MM.1S (cell line): ENCODE data around the gene LRRIQ4.

Source experiments
- DNase-seq: peaks from one replicate; pipeline ENCODE4 v3.0.0-alpha.2; 2015
- H2AFZ ChIP-seq: fragments of 300-600 bp; sonication (generic); 2 replicates; pipeline ENCODE4 v1.6.0; 2016; ENCODE audit warnings: antibody characterized with exemption, low read length
- H3F3A ChIP-seq: fragments of 300-600 bp; sonication (generic); 2 replicates; pipeline ENCODE4 v1.6.1; 2016; ENCODE audit warnings: mild to moderate bottlenecking, antibody characterized with exemption, low read length, moderate library complexity, mixed read lengths; ENCODE audit not compliant: insufficient read depth
- H3K27ac ChIP-seq: fragments of 300-600 bp; sonication (generic); 2 replicates; pipeline ENCODE4 v1.5.1; 2016; ENCODE audit warnings: mild to moderate bottlenecking, low read length
- H3K27me3 ChIP-seq: fragments of 300-600 bp; sonication (generic); replicated peaks from 2 replicates; pipeline ENCODE4 v1.6.0; 2016; ENCODE audit warnings: low read length; ENCODE audit not compliant: insufficient read depth
- H3K36me3 ChIP-seq: fragments of 300-600 bp; sonication (generic); replicated peaks from 2 replicates; pipeline ENCODE4 v1.6.1; 2016; ENCODE audit warnings: mild to moderate bottlenecking, low read length, mixed read lengths; ENCODE audit not compliant: insufficient read depth
- H3K4me1 ChIP-seq: fragments of 300-600 bp; sonication (generic); 2 replicates; pipeline ENCODE4 v1.6.1; 2016; ENCODE audit warnings: low read length, mixed read lengths
- H3K4me2 ChIP-seq: fragments of 300-600 bp; sonication (generic); 2 replicates; pipeline ENCODE4 v1.6.0; 2016; ENCODE audit warnings: low read depth, low read length
- H3K4me3 ChIP-seq: fragments of 300-600 bp; sonication (generic); 2 replicates; pipeline ENCODE4 v1.5.1; 2016; ENCODE audit warnings: low read length, mixed read lengths
- H3K79me2 ChIP-seq: fragments of 300-600 bp; sonication (generic); 2 replicates; pipeline ENCODE4 v1.6.1; 2016; ENCODE audit warnings: mixed run types, low read length, mixed read lengths
- H3K9ac ChIP-seq: fragments of 300-600 bp; sonication (generic); 2 replicates; pipeline ENCODE4 v1.6.1; 2016; ENCODE audit warnings: low read length, mixed read lengths
- H3K9me2 ChIP-seq: fragments of 300-600 bp; sonication (generic); replicated peaks from 2 replicates; pipeline ENCODE4 v1.6.1; 2016; ENCODE audit warnings: mild to moderate bottlenecking, low read length, mixed read lengths; ENCODE audit not compliant: insufficient read depth
- H3K9me3 ChIP-seq: fragments of 300-600 bp; sonication (generic); replicated peaks from 2 replicates; pipeline ENCODE4 v1.6.1; 2016; ENCODE audit warnings: mild to moderate bottlenecking, low read length, mixed read lengths; ENCODE audit not compliant: insufficient read depth
- H4K20me1 ChIP-seq: fragments of 300-600 bp; sonication (generic); 2 replicates; pipeline ENCODE4 v1.6.1; 2016; ENCODE audit warnings: mild to moderate bottlenecking, low read length, moderate library complexity, mixed read lengths; ENCODE audit not compliant: insufficient read depth
- EZH2 ChIP-seq: fragments of 300-600 bp; sonication (generic); optimal IDR thresholded peaks from 2 replicates; pipeline ENCODE3; 2017; ENCODE audit warnings: low read depth, mild to moderate bottlenecking, antibody characterized with exemption, low read length, mixed read lengths
- EZH2phosphoT487 ChIP-seq: fragments of 300-600 bp; sonication (generic); IDR thresholded peaks from 2 replicates; pipeline ENCODE4 v1.6.1; 2018; ENCODE audit warnings: antibody characterized with exemption, low read length
- TF ChIP-seq, protein P1 (sequence below): fragments of 300-600 bp; sonication (generic); IDR thresholded peaks from 2 replicates; pipeline ENCODE4 v1.5.1; 2016; ENCODE audit warnings: antibody characterized with exemption, low read length, mixed read lengths

The LRRIQ4 gene

DNA sequence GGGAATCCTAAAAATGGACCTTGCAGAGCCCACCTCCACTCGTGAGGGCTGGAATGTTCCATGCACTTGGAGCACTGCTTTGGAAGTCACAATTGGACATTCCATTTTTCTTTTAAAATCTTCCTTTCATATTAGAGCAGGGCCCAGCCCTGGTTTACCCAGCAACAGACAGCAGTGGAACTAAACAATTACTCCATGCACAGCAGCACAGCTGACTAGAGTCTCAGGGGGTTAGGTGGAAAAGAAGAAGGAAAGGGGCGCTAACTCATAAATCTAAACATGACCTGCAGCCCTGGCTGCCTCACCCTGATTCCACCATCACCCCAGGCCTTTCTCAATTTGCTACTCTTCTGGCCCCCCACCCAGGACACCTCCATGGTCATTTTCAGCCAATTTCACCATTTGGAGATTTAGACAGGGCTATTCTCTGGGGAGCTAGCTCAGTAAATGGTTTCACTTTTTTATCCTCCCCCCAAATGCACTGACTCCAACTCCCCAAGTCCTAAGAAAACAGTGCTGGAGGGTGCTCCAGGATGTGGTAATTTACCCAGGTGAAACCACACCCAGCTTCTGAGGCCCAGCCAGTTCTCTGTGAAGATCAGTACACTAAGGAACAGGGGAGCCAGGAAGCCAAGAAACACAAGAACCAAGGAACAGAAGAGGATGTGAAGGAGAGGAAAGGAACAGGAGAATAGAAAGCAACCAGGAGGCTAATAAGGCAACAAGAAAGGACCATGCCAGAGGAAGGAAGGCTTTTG lies 58.6 kb downstream of the LRRIQ4 start:
- H3K9me2 ChIP-seq: no peaks in the 10 kb centered on the region
- no peak overlapping the region for H3K4me3 ChIP-seq
- no peak overlapping the region for H3K9ac ChIP-seq
- H3K4me1 ChIP-seq: 0 out of 2 replicates have a peak, but pooled peaks cover 3% of the 10 kb centered on the region
- H3K36me3 ChIP-seq: no peaks in the 10 kb centered on the region
- peak; percentile 25 for DNase-seq
- H3K9me3 ChIP-seq: no peaks in the 10 kb centered on the region
- H3K27ac ChIP-seq: no peak overlapping the region
- no peaks in the 10 kb centered on the region for H3K79me2 ChIP-seq
- H3F3A ChIP-seq: no peaks in the 10 kb centered on the region
- H3K4me2 ChIP-seq: no peak overlapping the region
- TF ChIP-seq EZH2 (no peak), EZH2phosphoT487 (no peak)
- TF ChIP-seq, protein P1, sequence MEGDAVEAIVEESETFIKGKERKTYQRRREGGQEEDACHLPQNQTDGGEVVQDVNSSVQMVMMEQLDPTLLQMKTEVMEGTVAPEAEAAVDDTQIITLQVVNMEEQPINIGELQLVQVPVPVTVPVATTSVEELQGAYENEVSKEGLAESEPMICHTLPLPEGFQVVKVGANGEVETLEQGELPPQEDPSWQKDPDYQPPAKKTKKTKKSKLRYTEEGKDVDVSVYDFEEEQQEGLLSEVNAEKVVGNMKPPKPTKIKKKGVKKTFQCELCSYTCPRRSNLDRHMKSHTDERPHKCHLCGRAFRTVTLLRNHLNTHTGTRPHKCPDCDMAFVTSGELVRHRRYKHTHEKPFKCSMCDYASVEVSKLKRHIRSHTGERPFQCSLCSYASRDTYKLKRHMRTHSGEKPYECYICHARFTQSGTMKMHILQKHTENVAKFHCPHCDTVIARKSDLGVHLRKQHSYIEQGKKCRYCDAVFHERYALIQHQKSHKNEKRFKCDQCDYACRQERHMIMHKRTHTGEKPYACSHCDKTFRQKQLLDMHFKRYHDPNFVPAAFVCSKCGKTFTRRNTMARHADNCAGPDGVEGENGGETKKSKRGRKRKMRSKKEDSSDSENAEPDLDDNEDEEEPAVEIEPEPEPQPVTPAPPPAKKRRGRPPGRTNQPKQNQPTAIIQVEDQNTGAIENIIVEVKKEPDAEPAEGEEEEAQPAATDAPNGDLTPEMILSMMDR: no peak
- H3K27me3 ChIP-seq: no peaks in the 10 kb centered on the region
- no peaks in the 10 kb centered on the region for H4K20me1 ChIP-seq
- H2AFZ ChIP-seq: no peak overlapping the region

DNA sequence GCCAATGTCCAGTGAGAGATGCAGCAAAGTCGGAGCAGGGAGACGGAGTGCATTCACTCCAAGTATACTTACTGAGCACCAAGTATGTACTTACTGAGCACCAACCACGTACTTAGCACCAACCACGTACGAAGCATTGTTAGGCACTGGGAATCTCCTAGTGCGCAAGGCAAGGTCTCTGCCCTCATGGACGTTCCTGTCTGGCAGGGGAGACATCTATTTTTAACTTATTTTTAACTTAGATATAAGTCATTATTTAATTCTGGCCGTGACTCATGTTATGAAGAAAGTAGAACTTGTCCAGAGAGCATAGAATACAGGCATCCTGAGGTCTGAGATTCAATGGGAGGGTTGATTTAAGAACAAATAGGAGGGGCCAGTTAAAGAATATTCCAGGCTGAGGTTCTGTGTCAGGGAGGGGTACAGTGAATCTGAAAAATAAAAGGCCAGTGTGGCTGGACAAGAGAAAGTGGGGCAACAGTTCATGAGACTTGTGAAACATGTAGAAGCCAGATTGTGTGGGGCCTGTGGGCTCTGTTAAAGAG lies 66.4 kb downstream of the LRRIQ4 start:
- Histone ChIP-seq H3K9me3 (no peaks in the 10 kb centered on the region), H3F3A (no peaks in the 10 kb centered on the region), H3K4me1 (no peaks in the 10 kb centered on the region), H3K79me2 (no peaks in the 10 kb centered on the region), H4K20me1 (no peaks in the 10 kb centered on the region), H3K9ac (no peak overlapping the region), H2AFZ (no peak overlapping the region), H3K4me2 (no peak overlapping the region), H3K27me3 (no peaks in the 10 kb centered on the region), H3K36me3 (no peaks in the 10 kb centered on the region), H3K9me2 (no peaks in the 10 kb centered on the region), H3K27ac (no peak overlapping the region), H3K4me3 (no peak overlapping the region)
- TF ChIP-seq, protein P1: no peak
- TF ChIP-seq EZH2 (no peak), EZH2phosphoT487 (no peak)
- no peak for DNase-seq

DNA sequence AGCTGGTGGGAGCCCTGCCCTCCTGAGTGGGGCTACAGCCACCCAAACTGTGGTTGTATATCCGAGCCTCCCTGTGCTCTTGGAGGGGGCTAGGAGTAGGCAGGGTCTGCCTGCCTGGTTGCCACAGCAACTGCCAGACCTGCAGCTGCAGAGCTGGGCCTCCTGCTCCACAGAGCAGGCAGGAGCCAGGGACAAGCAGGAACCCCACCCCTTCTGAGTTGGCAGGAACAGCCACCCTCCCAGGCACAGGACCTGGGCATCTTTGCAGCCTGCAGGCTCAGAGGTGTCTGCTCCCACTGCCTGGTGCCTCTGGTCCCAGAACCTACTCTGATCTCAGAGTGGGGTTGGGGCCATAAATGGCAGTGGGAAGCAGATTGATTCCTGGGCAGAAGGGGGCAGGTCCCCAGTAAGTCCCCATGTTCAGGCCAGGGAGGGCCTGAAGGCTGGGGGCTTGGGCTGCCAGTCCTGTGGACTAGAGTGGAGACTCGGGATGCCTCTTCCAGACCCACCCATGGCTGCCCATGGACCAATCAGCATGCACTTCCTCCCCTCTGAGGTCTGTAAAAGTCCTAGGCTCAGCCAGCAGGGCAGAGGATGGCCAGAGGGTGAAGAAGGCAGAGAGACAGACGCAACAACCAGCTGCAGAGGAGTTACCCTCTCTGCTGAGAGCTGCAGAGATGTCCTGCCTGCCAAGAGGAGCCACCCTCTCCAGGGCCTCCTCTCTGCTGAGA lies 67.3 kb downstream of the LRRIQ4 start:
- Histone ChIP-seq H3K79me2 (no peaks in the 10 kb centered on the region), H4K20me1 (no peaks in the 10 kb centered on the region), H3K36me3 (no peaks in the 10 kb centered on the region), H2AFZ (no peak overlapping the region), H3K4me1 (no peaks in the 10 kb centered on the region), H3K9me3 (no peaks in the 10 kb centered on the region), H3K9me2 (no peaks in the 10 kb centered on the region), H3K9ac (no peak overlapping the region), H3K4me2 (no peak overlapping the region), H3K27ac (no peak overlapping the region), H3K4me3 (no peak overlapping the region), H3F3A (no peaks in the 10 kb centered on the region), H3K27me3 (no peaks in the 10 kb centered on the region)
- DNase-seq: no peak
- TF ChIP-seq EZH2 (no peak), EZH2phosphoT487 (no peak)
- TF ChIP-seq, protein P1: no peak
